HepG2 (cell line): ENCODE measurements around the gene TMEM97. TPM values are rescaled to one million over a fixed set of nuclear protein-coding genes. Genes with fewer than 3 reads are reported as not detected.

Experiments used
- ARHGAP35 ChIP-seq: sonication (generic); formaldehyde crosslinking; IDR thresholded peaks from 2 replicates; pipeline ENCODE4 v1.9.0; 2022; ENCODE audit warnings: mild to moderate bottlenecking, inconsistent platforms, moderate library complexity, missing genetic modification reagents, borderline replicate concordance
- CBX5 ChIP-seq: sonication (generic); formaldehyde crosslinking; IDR thresholded peaks from 2 replicates; pipeline ENCODE4 v1.4.0; 2020; ENCODE audit warnings: missing genetic modification reagents, borderline replicate concordance
- CENPX ChIP-seq: sonication (generic); formaldehyde crosslinking; IDR thresholded peaks from 2 replicates; pipeline ENCODE4 v1.9.0; 2021; ENCODE audit warnings: mild to moderate bottlenecking, missing genetic modification reagents, moderate library complexity
- ETV5 ChIP-seq: IDR thresholded peaks from 2 replicates; pipeline ENCODE4 v1.6.1; 2018; ENCODE audit warnings: missing biosample characterization, missing genetic modification reagents, inconsistent platforms, borderline replicate concordance
- FOSL2 ChIP-seq: sonication (generic); formaldehyde crosslinking; IDR thresholded peaks from 2 replicates; pipeline ENCODE4 v1.4.0; 2020; ENCODE audit warnings: missing genetic modification reagents
- HOXA7 ChIP-seq: sonication (generic); formaldehyde crosslinking; IDR thresholded peaks from 2 replicates; pipeline ENCODE4 v1.8.1; 2022; ENCODE audit warnings: mild to moderate bottlenecking, missing genetic modification reagents, moderate library complexity
- KDM4B ChIP-seq: sonication (generic); formaldehyde crosslinking; IDR thresholded peaks from 2 replicates; pipeline ENCODE4 v1.4.0; 2020; ENCODE audit warnings: missing genetic modification reagents
- MEF2D ChIP-seq: sonication (generic); formaldehyde crosslinking; IDR thresholded peaks from 2 replicates; pipeline ENCODE4 v1.5.1; 2020; ENCODE audit warnings: mild to moderate bottlenecking, missing genetic modification reagents
- SALL1 ChIP-seq: sonication (generic); formaldehyde crosslinking; IDR thresholded peaks from 2 replicates; pipeline ENCODE4 v1.8.0; 2022; ENCODE audit warnings: mild to moderate bottlenecking, missing genetic modification reagents
- SIX4 ChIP-seq: sonication (generic); formaldehyde crosslinking; IDR thresholded peaks from 2 replicates; pipeline ENCODE4 v1.4.0; 2020; ENCODE audit warnings: missing genetic modification reagents
- SOX5 ChIP-seq: IDR thresholded peaks from 2 replicates; pipeline ENCODE4 v1.6.1; 2016; ENCODE audit warnings: borderline replicate concordance
- TBP ChIP-seq: sonication (generic); formaldehyde crosslinking; IDR thresholded peaks from 2 replicates; pipeline ENCODE4 v1.5.0; 2020; ENCODE audit warnings: missing genetic modification reagents
- TRIM24 ChIP-seq: sonication (generic); formaldehyde crosslinking; IDR thresholded peaks from 2 replicates; pipeline ENCODE4 v1.8.0; 2022; ENCODE audit warnings: mild to moderate bottlenecking, missing genetic modification reagents
- ZFP41 ChIP-seq: sonication (generic); formaldehyde crosslinking; IDR thresholded peaks from 2 replicates; pipeline ENCODE4 v1.4.0; 2020; ENCODE audit warnings: mild to moderate bottlenecking, missing genetic modification reagents, borderline replicate concordance
- ZNF549 ChIP-seq: sonication (generic); formaldehyde crosslinking; IDR thresholded peaks from 2 replicates; pipeline ENCODE4 v1.5.0; 2020; ENCODE audit warnings: missing genetic modification reagents
- ZNF792 ChIP-seq: IDR thresholded peaks from 2 replicates; pipeline ENCODE4 v1.6.1; 2016
- ZSCAN22 ChIP-seq: sonication (generic); formaldehyde crosslinking; IDR thresholded peaks from 2 replicates; pipeline ENCODE4 v1.4.0; 2020; ENCODE audit warnings: mild to moderate bottlenecking, missing genetic modification reagents
- polyA plus RNA-seq, 8 experiments: library from polyadenylated mRNA; depleted of rRNA in 3 of 8; stranded (reverse) in 7 of 8; unstranded in 1 of 8; fragments of >200 nt; fragmentation: Illumina TruSeq in 4 of 8; extraction: Trizol in 4 of 8; gene quantifications; 2 replicates each; pipeline versions ENCODE4 v1.2.1 to v1.2.3, GENCODE V29; 2011 to 2016; ENCODE audit warnings: low read depth in 4 of 8, missing spikeins in 1 of 8, mixed read lengths in 1 of 8; ENCODE audit not compliant: insufficient read depth in 1 of 8
- total RNA-seq, 5 experiments: library from RNA; depleted of rRNA; stranded (reverse); fragments of >200 nt; fragmentation: Illumina TruSeq; extraction: Trizol; gene quantifications; 2 replicates each; pipeline ENCODE4 v1.2.3, GENCODE V29; 2016; ENCODE audit warnings: low read depth in 1 of 5
- TF ChIP-seq, protein P1 (sequence below): sonication (generic); formaldehyde crosslinking; IDR thresholded peaks from 2 replicates; pipeline ENCODE4 v1.8.0; 2022; ENCODE audit warnings: missing genetic modification reagents, mild to moderate bottlenecking, moderate library complexity, borderline replicate concordance
- TF ChIP-seq, protein P2 (sequence below): sonication (generic); formaldehyde crosslinking; IDR thresholded peaks from 2 replicates; pipeline ENCODE4 v1.8.1; 2023; ENCODE audit warnings: mild to moderate bottlenecking, inconsistent platforms, moderate library complexity, missing genetic modification reagents, borderline replicate concordance
- TF ChIP-seq, protein P3 (sequence below): sonication (generic); formaldehyde crosslinking; IDR thresholded peaks from 2 replicates; pipeline ENCODE4 v1.4.0; 2020; ENCODE audit warnings: mild to moderate bottlenecking, missing genetic modification reagents
- TF ChIP-seq, protein P4 (sequence below): sonication (generic); formaldehyde crosslinking; IDR thresholded peaks from 2 replicates; pipeline ENCODE4 v1.4.0; 2020; ENCODE audit warnings: missing genetic modification reagents

Gene TMEM97
- total and polyA plus RNA-seq, 2 of the 13 experiments (the other 11 are each of a cell fraction or from before 2014, with no cell fraction given): 69.6 to 137 TPM

DNA sequence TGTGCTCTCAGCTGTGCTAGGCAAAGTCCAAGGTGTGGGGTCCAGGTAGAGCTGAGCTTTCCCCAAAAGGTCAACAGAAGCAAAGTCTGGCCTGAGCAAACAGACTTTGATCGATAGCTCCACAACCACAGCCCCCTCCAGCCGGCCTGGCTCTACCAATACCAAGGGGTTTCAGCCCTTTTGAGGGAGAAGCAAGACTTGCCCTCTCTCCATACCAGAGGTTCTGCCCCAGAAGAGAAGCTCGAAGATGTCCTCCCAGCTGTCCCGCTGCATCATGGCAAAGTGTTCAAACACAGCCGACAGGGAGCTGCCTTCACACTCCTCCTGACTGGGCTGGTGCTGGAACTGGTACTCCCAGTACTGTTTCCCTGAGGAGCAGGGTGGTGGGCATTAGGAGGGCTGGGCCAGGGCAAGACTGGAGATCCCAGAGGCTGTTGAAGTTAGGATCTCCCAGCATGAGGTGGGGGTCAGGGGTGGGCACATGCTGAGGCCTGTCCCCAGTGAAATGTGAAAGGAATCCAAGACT, 49.4 kb downstream of the TMEM97 start (continued):
- peak; percentile 87 for TF ChIP-seq MEF2D (CRISPR knock-in tag)
- TF ChIP-seq, protein P1, sequence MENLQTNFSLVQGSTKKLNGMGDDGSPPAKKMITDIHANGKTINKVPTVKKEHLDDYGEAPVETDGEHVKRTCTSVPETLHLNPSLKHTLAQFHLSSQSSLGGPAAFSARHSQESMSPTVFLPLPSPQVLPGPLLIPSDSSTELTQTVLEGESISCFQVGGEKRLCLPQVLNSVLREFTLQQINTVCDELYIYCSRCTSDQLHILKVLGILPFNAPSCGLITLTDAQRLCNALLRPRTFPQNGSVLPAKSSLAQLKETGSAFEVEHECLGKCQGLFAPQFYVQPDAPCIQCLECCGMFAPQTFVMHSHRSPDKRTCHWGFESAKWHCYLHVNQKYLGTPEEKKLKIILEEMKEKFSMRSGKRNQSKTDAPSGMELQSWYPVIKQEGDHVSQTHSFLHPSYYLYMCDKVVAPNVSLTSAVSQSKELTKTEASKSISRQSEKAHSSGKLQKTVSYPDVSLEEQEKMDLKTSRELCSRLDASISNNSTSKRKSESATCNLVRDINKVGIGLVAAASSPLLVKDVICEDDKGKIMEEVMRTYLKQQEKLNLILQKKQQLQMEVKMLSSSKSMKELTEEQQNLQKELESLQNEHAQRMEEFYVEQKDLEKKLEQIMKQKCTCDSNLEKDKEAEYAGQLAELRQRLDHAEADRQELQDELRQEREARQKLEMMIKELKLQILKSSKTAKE: peak; percentile 93
- TF ChIP-seq SALL1 (CRISPR knock-in tag): peak; percentile 96
- TF ChIP-seq HOXA7 (CRISPR knock-in tag): no peak
- TF ChIP-seq KDM4B: no peak
- no peak for TF ChIP-seq ZNF549 (CRISPR knock-in tag)
- no peak for TF ChIP-seq CENPX
- TF ChIP-seq FOSL2 (CRISPR knock-in tag): peak; percentile 63; the same call in 1 of the 2 replicates
- TF ChIP-seq, protein P2, sequence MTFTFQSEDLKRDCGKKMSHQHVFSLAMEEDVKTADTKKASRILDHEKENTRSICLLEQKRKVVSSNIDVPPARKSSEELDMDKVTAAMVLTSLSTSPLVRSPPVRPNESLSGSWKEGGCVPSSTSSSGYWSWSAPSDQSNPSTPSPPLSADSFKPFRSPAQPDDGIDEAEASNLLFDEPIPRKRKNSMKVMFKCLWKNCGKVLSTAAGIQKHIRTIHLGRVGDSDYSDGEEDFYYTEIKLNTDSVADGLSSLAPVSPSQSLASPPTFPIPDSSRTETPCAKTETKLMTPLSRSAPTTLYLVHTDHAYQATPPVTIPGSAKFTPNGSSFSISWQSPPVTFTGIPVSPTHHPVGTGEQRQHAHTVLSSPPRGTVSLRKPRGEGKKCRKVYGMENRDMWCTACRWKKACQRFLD (CRISPR knock-in tag): no peak
- TF ChIP-seq ETV5 (CRISPR knock-in tag): peak; percentile 71; the same call in 1 of the 2 replicates
- peak; percentile 63 for TF ChIP-seq SIX4 (CRISPR knock-in tag)
- TF ChIP-seq ZSCAN22 (CRISPR knock-in tag): no peak
- peak; percentile 13; the same call in 1 of the 2 replicates for TF ChIP-seq CBX5
- TF ChIP-seq, protein P3, sequence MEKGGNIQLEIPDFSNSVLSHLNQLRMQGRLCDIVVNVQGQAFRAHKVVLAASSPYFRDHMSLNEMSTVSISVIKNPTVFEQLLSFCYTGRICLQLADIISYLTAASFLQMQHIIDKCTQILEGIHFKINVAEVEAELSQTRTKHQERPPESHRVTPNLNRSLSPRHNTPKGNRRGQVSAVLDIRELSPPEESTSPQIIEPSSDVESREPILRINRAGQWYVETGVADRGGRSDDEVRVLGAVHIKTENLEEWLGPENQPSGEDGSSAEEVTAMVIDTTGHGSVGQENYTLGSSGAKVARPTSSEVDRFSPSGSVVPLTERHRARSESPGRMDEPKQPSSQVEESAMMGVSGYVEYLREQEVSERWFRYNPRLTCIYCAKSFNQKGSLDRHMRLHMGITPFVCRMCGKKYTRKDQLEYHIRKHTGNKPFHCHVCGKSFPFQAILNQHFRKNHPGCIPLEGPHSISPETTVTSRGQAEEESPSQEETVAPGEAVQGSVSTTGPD (CRISPR knock-in tag): peak; percentile 96
- TF ChIP-seq TBP (CRISPR knock-in tag): no peak
- TF ChIP-seq TRIM24: no peak
- no peak for TF ChIP-seq ARHGAP35 (CRISPR knock-in tag)
- TF ChIP-seq SOX5 (CRISPR knock-in tag): peak; percentile 83
- TF ChIP-seq ZNF792 (CRISPR knock-in tag): peak; percentile 75; the same call in 1 of the 2 replicates
- TF ChIP-seq, protein P4, sequence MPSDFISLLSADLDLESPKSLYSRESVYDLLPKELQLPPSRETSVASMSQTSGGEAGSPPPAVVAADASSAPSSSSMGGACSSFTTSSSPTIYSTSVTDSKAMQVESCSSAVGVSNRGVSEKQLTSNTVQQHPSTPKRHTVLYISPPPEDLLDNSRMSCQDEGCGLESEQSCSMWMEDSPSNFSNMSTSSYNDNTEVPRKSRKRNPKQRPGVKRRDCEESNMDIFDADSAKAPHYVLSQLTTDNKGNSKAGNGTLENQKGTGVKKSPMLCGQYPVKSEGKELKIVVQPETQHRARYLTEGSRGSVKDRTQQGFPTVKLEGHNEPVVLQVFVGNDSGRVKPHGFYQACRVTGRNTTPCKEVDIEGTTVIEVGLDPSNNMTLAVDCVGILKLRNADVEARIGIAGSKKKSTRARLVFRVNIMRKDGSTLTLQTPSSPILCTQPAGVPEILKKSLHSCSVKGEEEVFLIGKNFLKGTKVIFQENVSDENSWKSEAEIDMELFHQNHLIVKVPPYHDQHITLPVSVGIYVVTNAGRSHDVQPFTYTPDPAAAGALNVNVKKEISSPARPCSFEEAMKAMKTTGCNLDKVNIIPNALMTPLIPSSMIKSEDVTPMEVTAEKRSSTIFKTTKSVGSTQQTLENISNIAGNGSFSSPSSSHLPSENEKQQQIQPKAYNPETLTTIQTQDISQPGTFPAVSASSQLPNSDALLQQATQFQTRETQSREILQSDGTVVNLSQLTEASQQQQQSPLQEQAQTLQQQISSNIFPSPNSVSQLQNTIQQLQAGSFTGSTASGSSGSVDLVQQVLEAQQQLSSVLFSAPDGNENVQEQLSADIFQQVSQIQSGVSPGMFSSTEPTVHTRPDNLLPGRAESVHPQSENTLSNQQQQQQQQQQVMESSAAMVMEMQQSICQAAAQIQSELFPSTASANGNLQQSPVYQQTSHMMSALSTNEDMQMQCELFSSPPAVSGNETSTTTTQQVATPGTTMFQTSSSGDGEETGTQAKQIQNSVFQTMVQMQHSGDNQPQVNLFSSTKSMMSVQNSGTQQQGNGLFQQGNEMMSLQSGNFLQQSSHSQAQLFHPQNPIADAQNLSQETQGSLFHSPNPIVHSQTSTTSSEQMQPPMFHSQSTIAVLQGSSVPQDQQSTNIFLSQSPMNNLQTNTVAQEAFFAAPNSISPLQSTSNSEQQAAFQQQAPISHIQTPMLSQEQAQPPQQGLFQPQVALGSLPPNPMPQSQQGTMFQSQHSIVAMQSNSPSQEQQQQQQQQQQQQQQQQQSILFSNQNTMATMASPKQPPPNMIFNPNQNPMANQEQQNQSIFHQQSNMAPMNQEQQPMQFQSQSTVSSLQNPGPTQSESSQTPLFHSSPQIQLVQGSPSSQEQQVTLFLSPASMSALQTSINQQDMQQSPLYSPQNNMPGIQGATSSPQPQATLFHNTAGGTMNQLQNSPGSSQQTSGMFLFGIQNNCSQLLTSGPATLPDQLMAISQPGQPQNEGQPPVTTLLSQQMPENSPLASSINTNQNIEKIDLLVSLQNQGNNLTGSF: no peak
- TF ChIP-seq ZFP41: no peak
